ENCODE data around the gene POLG. TPM values are rescaled to one million over a fixed set of nuclear protein-coding genes. Genes with fewer than 3 reads are reported as not detected.

Gene POLG
- total RNA-seq, 1 donor from 2014 or later: 39.7 TPM

- Histone ChIP-seq H3K4me3 (ENCODE audit: low read length in 3 of 3) (peak overlapping the region; percentile 60 to 77 (median 73)), H3K4me1 (ENCODE audit: control insufficient read depth in 3 of 3, insufficient read depth in 3 of 3, low read length in 3 of 3) (peaks cover 33 to 46% (median 35%) of the 10 kb centered on the region in 3 donors)
Measured at GRCh38 chr15:89335298-89336041, 846 bp upstream of the POLG start.

GRCh38 chr15:89333959-89334509 is 590 bp downstream of the POLG start:
- H3K4me3 ChIP-seq (ENCODE audit: low read length in 3 of 3): peak overlapping the region; percentile 85 to 88 (median 87)
- peaks cover 39 to 58% (median 45%) of the 10 kb centered on the region in 3 donors for H3K4me1 ChIP-seq (ENCODE audit: control insufficient read depth in 3 of 3, insufficient read depth in 3 of 3, low read length in 3 of 3)
- peak overlapping the region; percentile 81 to 90 (median 87) for H3K9ac ChIP-seq (ENCODE audit: low read depth in 1 of 3, low read length in 3 of 3)

More at GRCh38 chr15:89335298-89336041, 846 bp upstream of the POLG start:
- Histone ChIP-seq H3K9me3 (ENCODE audit: control insufficient read depth in 3 of 3, low read length in 3 of 3) (no peaks in the 10 kb centered on the region), H3K36me3 (ENCODE audit: control insufficient read depth in 3 of 3, insufficient read depth in 3 of 3, low read length in 3 of 3) (peaks cover 17 to 26% (median 22%) of the 10 kb centered on the region in 3 donors), H3K9ac (ENCODE audit: low read depth in 1 of 3, low read length in 3 of 3) (peak overlapping the region; percentile 12 to 69 (median 46)), H3K27me3 (ENCODE audit: control insufficient read depth in 3 of 3, insufficient read depth in 3 of 3, low read length in 3 of 3) (no peaks in the 10 kb centered on the region), H3K27ac (ENCODE audit: low read depth, low read length) (no peak overlapping the region)

DNA sequence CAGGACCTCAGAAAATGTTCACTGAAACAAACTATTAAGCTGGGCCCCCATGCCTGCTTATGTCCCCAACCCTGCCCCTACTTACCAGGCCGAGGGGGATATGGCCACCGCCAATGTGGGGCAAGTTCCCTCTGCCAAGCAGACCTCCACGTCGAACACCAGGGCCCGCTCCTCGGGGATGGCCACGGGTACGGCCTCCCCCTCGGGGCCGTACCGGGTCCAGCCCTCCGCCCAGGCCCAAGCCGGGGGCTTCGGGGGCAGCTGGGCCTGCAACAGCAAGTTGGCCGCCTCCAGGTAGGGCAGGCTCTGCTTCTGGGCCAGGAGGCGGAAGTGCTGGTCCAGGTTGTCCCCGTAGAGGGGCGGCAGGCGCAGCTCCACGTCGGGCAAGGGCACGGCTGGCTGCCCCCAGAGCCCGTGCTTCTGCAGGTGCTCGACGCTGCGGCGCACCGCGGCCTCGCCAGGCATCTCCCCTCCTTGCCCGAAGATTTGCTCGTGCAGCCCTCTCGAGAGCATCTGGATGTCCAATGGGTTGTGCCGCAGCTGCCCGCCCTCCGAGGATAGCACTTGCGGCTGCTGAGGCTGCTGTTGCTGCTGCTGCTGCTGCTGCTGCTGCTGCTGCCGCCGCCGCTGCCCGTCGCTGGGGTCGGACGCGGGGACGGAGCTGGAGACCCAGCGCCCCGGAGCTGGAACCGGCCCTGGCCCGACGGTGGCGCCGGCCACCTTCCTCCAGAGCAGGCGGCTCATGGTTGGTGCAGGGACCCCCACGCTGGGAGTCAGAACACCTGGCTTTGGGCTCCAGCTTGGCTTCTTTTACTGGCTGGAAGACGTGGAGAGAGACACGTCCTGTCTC is 1.4 kb downstream of the POLG start:
- Histone ChIP-seq H3K27ac (ENCODE audit: low read depth, low read length) (no peak overlapping the region), H3K27me3 (ENCODE audit: control insufficient read depth in 3 of 3, insufficient read depth in 3 of 3, low read length in 3 of 3) (no peaks in the 10 kb centered on the region), H3K9me3 (ENCODE audit: control insufficient read depth in 3 of 3, low read length in 3 of 3) (no peaks in the 10 kb centered on the region), H3K36me3 (ENCODE audit: control insufficient read depth in 3 of 3, insufficient read depth in 3 of 3, low read length in 3 of 3) (peaks cover 40 to 47% (median 45%) of the 10 kb centered on the region in 3 donors), H3K4me3 (ENCODE audit: low read length in 3 of 3) (peak overlapping the region; percentile 85 to 88 (median 87)), H3K4me1 (ENCODE audit: control insufficient read depth in 3 of 3, insufficient read depth in 3 of 3, low read length in 3 of 3) (peaks cover 39 to 61% (median 45%) of the 10 kb centered on the region in 3 donors), H3K9ac (ENCODE audit: low read depth in 1 of 3, low read length in 3 of 3) (peak overlapping the region; percentile 81 to 90 (median 87))

More at GRCh38 chr15:89333959-89334509, 590 bp downstream of the POLG start:
- no peaks in the 10 kb centered on the region for H3K27me3 ChIP-seq (ENCODE audit: control insufficient read depth in 3 of 3, insufficient read depth in 3 of 3, low read length in 3 of 3)
- peaks cover 32 to 39% (median 37%) of the 10 kb centered on the region in 3 donors for H3K36me3 ChIP-seq (ENCODE audit: control insufficient read depth in 3 of 3, insufficient read depth in 3 of 3, low read length in 3 of 3)
- H3K9me3 ChIP-seq (ENCODE audit: control insufficient read depth in 3 of 3, low read length in 3 of 3): no peaks in the 10 kb centered on the region
- H3K27ac ChIP-seq (ENCODE audit: low read depth, low read length): peak overlapping the region; percentile 78

DNA sequence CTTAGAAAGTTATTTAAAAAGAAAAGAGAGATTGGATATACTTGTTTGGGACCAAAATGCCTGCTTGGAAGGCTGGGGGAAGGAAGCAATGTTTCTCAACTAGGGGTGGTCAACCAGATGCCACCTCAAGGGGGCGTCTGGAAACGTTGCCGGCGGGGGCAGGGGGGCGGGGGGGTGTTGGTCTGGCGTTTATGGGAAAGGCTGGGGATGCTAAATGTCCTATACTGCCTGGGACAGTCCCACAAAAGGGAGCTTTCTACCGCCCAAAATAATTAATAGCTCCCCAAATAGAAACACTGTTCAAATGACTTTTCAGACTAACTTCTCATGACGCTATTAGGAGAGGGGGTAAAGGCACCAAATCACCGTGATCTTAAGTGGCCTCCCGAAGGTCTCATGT is 2.2 kb downstream of the POLG start:
- Histone ChIP-seq H3K27ac (ENCODE audit: low read depth, low read length) (no peak overlapping the region), H3K4me3 (ENCODE audit: low read length in 3 of 3) (peak overlapping the region in 2 of 3 donors; percentile 10 to 22), H3K27me3 (ENCODE audit: control insufficient read depth in 3 of 3, insufficient read depth in 3 of 3, low read length in 3 of 3) (no peaks in the 10 kb centered on the region), H3K36me3 (ENCODE audit: control insufficient read depth in 3 of 3, insufficient read depth in 3 of 3, low read length in 3 of 3) (peaks cover 48 to 55% (median 50%) of the 10 kb centered on the region in 3 donors), H3K9me3 (ENCODE audit: control insufficient read depth in 3 of 3, low read length in 3 of 3) (no peaks in the 10 kb centered on the region), H3K4me1 (ENCODE audit: control insufficient read depth in 3 of 3, insufficient read depth in 3 of 3, low read length in 3 of 3) (peaks cover 39 to 58% (median 44%) of the 10 kb centered on the region in 3 donors), H3K9ac (ENCODE audit: low read depth in 1 of 3, low read length in 3 of 3) (no peak overlapping the region)

DNA sequence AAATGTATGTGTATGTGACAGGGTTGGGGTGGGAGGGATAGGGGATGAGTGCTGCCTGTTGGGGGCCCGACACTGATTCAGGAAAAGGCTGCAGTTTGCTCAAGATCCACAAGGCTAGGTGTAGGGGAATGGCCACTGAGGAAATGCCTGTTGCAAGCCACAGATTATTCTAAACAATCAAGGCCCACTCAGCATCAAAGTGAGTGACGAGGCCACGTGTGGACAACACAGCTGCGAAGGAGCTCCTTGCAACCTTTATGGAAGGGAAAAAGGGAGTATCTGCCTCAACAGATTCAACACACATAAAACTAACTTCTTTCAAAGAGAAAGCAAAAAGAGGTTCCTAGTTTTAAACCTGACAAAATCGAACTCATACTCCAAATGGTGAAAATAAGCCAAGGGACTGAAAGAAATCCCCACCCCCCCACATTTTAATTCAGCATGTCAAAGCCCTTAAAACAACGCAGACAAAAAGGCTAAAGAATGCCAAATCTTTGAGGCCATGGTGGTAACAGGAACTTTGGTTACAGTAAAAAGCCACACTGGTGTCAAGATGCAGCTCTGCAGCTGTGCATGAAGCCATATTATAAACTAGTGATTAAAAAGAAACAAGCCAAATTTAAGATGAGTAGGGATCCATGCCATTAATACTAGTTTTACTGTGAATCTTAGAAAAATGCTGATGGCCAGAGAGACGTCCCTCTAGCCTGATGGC is 3.6 kb downstream of the POLG start:
- Histone ChIP-seq H3K27ac (ENCODE audit: low read depth, low read length) (no peak overlapping the region), H3K4me1 (ENCODE audit: control insufficient read depth in 3 of 3, insufficient read depth in 3 of 3, low read length in 3 of 3) (peaks cover 39 to 58% (median 44%) of the 10 kb centered on the region in 3 donors), H3K4me3 (ENCODE audit: low read length in 3 of 3) (no peak overlapping the region), H3K9me3 (ENCODE audit: control insufficient read depth in 3 of 3, low read length in 3 of 3) (no peaks in the 10 kb centered on the region), H3K36me3 (ENCODE audit: control insufficient read depth in 3 of 3, insufficient read depth in 3 of 3, low read length in 3 of 3) (peaks cover 62 to 69% (median 64%) of the 10 kb centered on the region in 3 donors), H3K27me3 (ENCODE audit: control insufficient read depth in 3 of 3, insufficient read depth in 3 of 3, low read length in 3 of 3) (no peaks in the 10 kb centered on the region), H3K9ac (ENCODE audit: low read depth in 1 of 3, low read length in 3 of 3) (no peak overlapping the region)

- Histone ChIP-seq H3K27ac (ENCODE audit: low read depth, low read length) (no peak overlapping the region), H3K9me3 (ENCODE audit: control insufficient read depth in 3 of 3, low read length in 3 of 3) (no peaks in the 10 kb centered on the region), H3K4me3 (ENCODE audit: low read length in 3 of 3) (peak overlapping the region in 1 of 3 donors; percentile 6), H3K4me1 (ENCODE audit: control insufficient read depth in 3 of 3, insufficient read depth in 3 of 3, low read length in 3 of 3) (peaks cover 31 to 51% (median 37%) of the 10 kb centered on the region in 3 donors), H3K9ac (ENCODE audit: low read depth in 1 of 3, low read length in 3 of 3) (no peak overlapping the region), H3K36me3 (ENCODE audit: control insufficient read depth in 3 of 3, insufficient read depth in 3 of 3, low read length in 3 of 3) (peaks cover 71 to 79% (median 73%) of the 10 kb centered on the region in 3 donors), H3K27me3 (ENCODE audit: control insufficient read depth in 3 of 3, insufficient read depth in 3 of 3, low read length in 3 of 3) (no peaks in the 10 kb centered on the region)
Measured at GRCh38 chr15:89330119-89330518, 4.5 kb downstream of the POLG start.

GRCh38 chr15:89329329-89330084 is 5.1 kb downstream of the POLG start:
- H3K4me3 ChIP-seq (ENCODE audit: low read length in 3 of 3): peak overlapping the region in 1 of 3 donors; percentile 6
- H3K27me3 ChIP-seq (ENCODE audit: control insufficient read depth in 3 of 3, insufficient read depth in 3 of 3, low read length in 3 of 3): no peaks in the 10 kb centered on the region
- H3K9ac ChIP-seq (ENCODE audit: low read depth in 1 of 3, low read length in 3 of 3): peak overlapping the region in 1 of 3 donors; percentile 33
- H3K27ac ChIP-seq (ENCODE audit: low read depth, low read length): no peak overlapping the region
- peaks cover 75 to 85% (median 77%) of the 10 kb centered on the region in 3 donors for H3K36me3 ChIP-seq (ENCODE audit: control insufficient read depth in 3 of 3, insufficient read depth in 3 of 3, low read length in 3 of 3)
- H3K9me3 ChIP-seq (ENCODE audit: control insufficient read depth in 3 of 3, low read length in 3 of 3): no peaks in the 10 kb centered on the region
- peaks cover 30 to 50% (median 35%) of the 10 kb centered on the region in 3 donors for H3K4me1 ChIP-seq (ENCODE audit: control insufficient read depth in 3 of 3, insufficient read depth in 3 of 3, low read length in 3 of 3)

DNA sequence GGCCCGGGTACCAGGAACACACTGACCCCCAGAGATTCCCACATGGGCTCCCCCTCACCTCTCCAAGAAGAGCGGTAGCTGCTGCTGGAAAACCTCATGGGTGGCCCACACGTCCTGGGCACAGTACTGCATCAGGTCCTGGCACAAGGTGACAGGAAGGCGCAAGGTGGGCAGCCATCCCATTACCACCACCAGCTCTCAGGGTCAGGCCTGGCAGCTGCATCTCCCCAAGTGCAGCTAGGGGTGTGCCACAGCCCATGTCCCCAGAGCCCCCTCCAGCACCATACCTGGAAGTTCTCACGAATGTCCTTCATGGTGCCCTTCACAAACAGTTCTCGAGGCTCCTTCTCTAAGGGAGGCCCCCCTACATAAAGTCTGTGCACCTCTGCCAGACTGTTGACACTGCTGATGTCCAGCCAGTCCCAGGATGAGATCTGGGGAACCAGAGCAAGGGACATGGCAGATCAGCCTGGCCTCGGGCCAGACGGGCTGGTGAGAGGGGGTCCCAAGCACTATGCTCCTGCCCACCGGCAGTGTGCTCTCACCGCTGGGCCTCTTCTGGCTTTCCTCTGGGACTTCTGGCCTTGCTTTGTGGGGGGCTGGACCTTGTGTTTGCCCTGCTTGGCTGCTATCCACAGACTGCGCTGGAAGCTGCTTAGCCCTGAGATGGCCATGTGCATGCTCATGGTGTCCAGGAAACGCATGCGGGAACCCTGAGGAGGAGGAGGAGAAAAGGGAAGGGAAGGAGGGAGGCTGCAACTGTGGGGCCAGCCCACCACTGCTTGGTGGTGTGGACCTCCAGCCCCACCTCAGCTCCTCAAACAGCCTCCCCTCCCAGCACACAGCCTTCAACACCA is 6.0 kb downstream of the POLG start:
- no peak overlapping the region for H3K9ac ChIP-seq (ENCODE audit: low read depth in 1 of 3, low read length in 3 of 3)
- H3K27ac ChIP-seq (ENCODE audit: low read depth, low read length): no peak overlapping the region
- no peaks in the 10 kb centered on the region for H3K9me3 ChIP-seq (ENCODE audit: control insufficient read depth in 3 of 3, low read length in 3 of 3)
- H3K4me3 ChIP-seq (ENCODE audit: low read length in 3 of 3): no peak overlapping the region
- peaks cover 84 to 94% (median 86%) of the 10 kb centered on the region in 3 donors for H3K36me3 ChIP-seq (ENCODE audit: control insufficient read depth in 3 of 3, insufficient read depth in 3 of 3, low read length in 3 of 3)
- H3K4me1 ChIP-seq (ENCODE audit: control insufficient read depth in 3 of 3, insufficient read depth in 3 of 3, low read length in 3 of 3): peaks cover 27 to 44% (median 31%) of the 10 kb centered on the region in 3 donors
- no peaks in the 10 kb centered on the region for H3K27me3 ChIP-seq (ENCODE audit: control insufficient read depth in 3 of 3, insufficient read depth in 3 of 3, low read length in 3 of 3)
